Trophoblast cell (in vitro differentiated cells and primary cell): ENCODE data around the gene NRAP.

Experiments
- DNase-seq, 2 donors: peaks; one replicate each; pipeline ENCODE4 v3.0.0-alpha.2; 2016
- H2AFZ ChIP-seq: 2 replicates; pipeline ENCODE4 v1.6.1; 2013; ENCODE audit warnings: low read length, moderate library complexity, mild to moderate bottlenecking; ENCODE audit not compliant: insufficient read depth, poor library complexity
- H2AK5ac ChIP-seq: 2 replicates; pipeline ENCODE4 v1.6.1; 2013; ENCODE audit warnings: mild to moderate bottlenecking, low read length
- H2BK120ac ChIP-seq: 2 replicates; pipeline ENCODE4 v1.6.1; 2013; ENCODE audit warnings: low read length, mild to moderate bottlenecking, moderate library complexity; ENCODE audit not compliant: insufficient read depth, poor library complexity
- H2BK12ac ChIP-seq: 2 replicates; pipeline ENCODE4 v1.6.1; 2013; ENCODE audit warnings: mild to moderate bottlenecking, low read length, moderate library complexity
- H2BK5ac ChIP-seq: 2 replicates; pipeline ENCODE4 v1.6.1; 2013; ENCODE audit warnings: low read length, low read depth, moderate library complexity, mild to moderate bottlenecking; ENCODE audit not compliant: poor library complexity
- H3K14ac ChIP-seq: 2 replicates; pipeline ENCODE4 v1.6.1; 2013; ENCODE audit warnings: mild to moderate bottlenecking, low read length
- H3K18ac ChIP-seq: 2 replicates; pipeline ENCODE4 v1.6.1; 2013; ENCODE audit warnings: mild to moderate bottlenecking, low read length
- H3K23ac ChIP-seq: 2 replicates; pipeline ENCODE4 v1.6.1; 2013; ENCODE audit warnings: low read length
- H3K27ac ChIP-seq: 2 replicates; pipeline ENCODE4 v1.5.1; 2013; ENCODE audit warnings: low read depth, mild to moderate bottlenecking, inconsistent platforms, low read length, moderate library complexity
- H3K27me3 ChIP-seq: 2 replicates; pipeline ENCODE4 v1.6.1; 2013; ENCODE audit warnings: inconsistent platforms, mild to moderate bottlenecking, low read length, moderate library complexity; ENCODE audit not compliant: insufficient read depth
- H3K36me3 ChIP-seq, 2 experiments: 1 replicate in 1 of 2; 2 replicates in 1 of 2; pipeline ENCODE4 v1.6.1; 2013; ENCODE audit warnings: low read length in 2 of 2, mild to moderate bottlenecking in 2 of 2, moderate library complexity in 1 of 2; ENCODE audit not compliant: insufficient read depth in 2 of 2, control insufficient read depth in 1 of 2
- H3K4ac ChIP-seq: 2 replicates; pipeline ENCODE4 v1.6.1; 2013; ENCODE audit warnings: low read depth, mild to moderate bottlenecking, low read length, moderate library complexity
- H3K4me1 ChIP-seq, 2 experiments: 1 replicate in 1 of 2; 2 replicates in 1 of 2; pipeline ENCODE4 v1.6.1; 2013; ENCODE audit warnings: low read length in 2 of 2, mild to moderate bottlenecking in 2 of 2, moderate library complexity in 1 of 2; ENCODE audit not compliant: insufficient read depth in 2 of 2, control insufficient read depth in 1 of 2
- H3K4me2 ChIP-seq: 2 replicates; pipeline ENCODE4 v1.6.1; 2013; ENCODE audit warnings: inconsistent platforms, mild to moderate bottlenecking, low read length, moderate library complexity
- H3K4me3 ChIP-seq: 2 replicates; pipeline ENCODE4 v1.5.1; 2013; ENCODE audit warnings: mild to moderate bottlenecking, low read depth, low read length, inconsistent platforms
- H3K79me1 ChIP-seq: one replicate; pipeline ENCODE4 v1.6.1; 2013; ENCODE audit warnings: low read length
- H3K79me2 ChIP-seq: 2 replicates; pipeline ENCODE4 v1.6.1; 2013; ENCODE audit warnings: low read length, mild to moderate bottlenecking; ENCODE audit not compliant: control insufficient read depth, insufficient read depth, poor library complexity
- H3K9ac ChIP-seq: 2 replicates; pipeline ENCODE4 v1.6.1; 2013; ENCODE audit warnings: mild to moderate bottlenecking, low read length
- H3K9me3 ChIP-seq: 2 replicates; pipeline ENCODE4 v1.6.1; 2013; ENCODE audit warnings: low read depth, mild to moderate bottlenecking, control low read depth, inconsistent platforms, low read length; ENCODE audit not compliant: insufficient read depth
- H4K12ac ChIP-seq: 2 replicates; pipeline ENCODE4 v1.6.1; 2013; ENCODE audit warnings: low read depth, mild to moderate bottlenecking, low read length, moderate library complexity
- H4K8ac ChIP-seq: 2 replicates; pipeline ENCODE4 v1.6.1; 2013; ENCODE audit warnings: low read depth, mild to moderate bottlenecking, low read length, moderate library complexity
- H4K91ac ChIP-seq: one replicate; pipeline ENCODE4 v1.6.1; 2013; ENCODE audit warnings: low read depth, mild to moderate bottlenecking, low read length, moderate library complexity
- WGBS: extraction: QIAGEN DNeasy Blood & Tissue Kit; methylation state at CpG from one replicate; pipeline ENCODE4 v1.1.7; 2013; ENCODE audit warnings: missing lambda C conversion rate; ENCODE audit not compliant: insufficient read length, insufficient coverage; ENCODE audit errors: extremely low coverage; 5-methylcytosine and 5-hydroxymethylcytosine counted together

NRAP gene

DNA sequence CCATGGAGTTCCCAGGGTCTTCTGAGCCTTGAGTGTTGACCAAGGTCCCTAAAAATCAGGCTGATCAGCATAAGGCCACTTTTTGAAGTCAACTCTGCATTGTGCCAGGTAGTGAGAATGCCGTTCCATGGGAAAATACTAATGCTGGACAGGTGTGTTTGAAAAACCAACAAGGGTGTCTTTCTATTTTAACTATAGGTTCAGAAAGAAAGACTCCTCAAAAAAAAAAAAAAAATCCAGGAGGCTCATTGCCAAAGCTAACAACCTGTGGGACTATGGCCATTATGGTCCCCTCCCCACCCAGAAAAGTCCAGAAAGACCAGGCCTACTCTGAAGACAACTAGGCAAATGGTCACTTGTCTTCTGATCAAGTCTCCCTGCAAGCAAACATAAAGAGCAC is 44.4 kb downstream of the NRAP start:
- Histone ChIP-seq H3K79me2 (no peaks in the 10 kb centered on the region), H2BK12ac (no peak overlapping the region), H3K4me3 (no peak overlapping the region), H2AK5ac (no peak overlapping the region), H2AFZ (no peak overlapping the region), H3K23ac (no peak overlapping the region), H3K9ac (no peak overlapping the region), H4K91ac (no peak overlapping the region), H3K4ac (no peak overlapping the region), H3K27me3 (peaks cover 1% of the 10 kb centered on the region), H3K14ac (no peak overlapping the region), H2BK120ac (no peak overlapping the region), H3K36me3 (no peaks in the 10 kb centered on the region), H3K18ac (no peak overlapping the region), H3K4me1 (no peaks in the 10 kb centered on the region), H3K79me1 (no peaks in the 10 kb centered on the region), H3K27ac (no peak overlapping the region), H4K8ac (no peak overlapping the region), H4K12ac (no peak overlapping the region), H2BK5ac (no peak overlapping the region), H3K4me2 (no peak overlapping the region), H3K9me3 (no peaks in the 10 kb centered on the region)
- no peak for DNase-seq
- no CpG with 5 or more reads among the region's 1 CpG for WGBS

DNA sequence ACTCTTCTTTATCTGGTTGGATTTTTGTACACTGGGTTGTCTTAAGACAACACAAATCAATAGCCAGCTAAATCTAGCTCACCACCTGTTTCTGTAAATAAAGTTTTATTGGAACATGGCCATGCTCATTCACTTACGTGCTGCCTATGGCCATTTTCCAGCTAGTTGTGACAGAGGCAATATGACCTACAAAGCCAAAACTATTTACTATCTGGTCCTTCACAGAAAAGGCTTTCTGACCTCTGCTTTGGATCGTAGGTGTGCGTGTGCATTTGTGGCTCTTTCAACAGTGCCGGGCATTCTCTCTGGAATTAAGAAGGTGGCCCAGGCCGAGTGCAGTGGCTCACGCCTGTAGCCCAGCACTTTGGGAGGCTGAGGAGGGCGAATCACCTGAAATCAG is 45.5 kb downstream of the NRAP start:
- no peak overlapping the region for H3K4me2 ChIP-seq
- H2BK120ac ChIP-seq = no peak overlapping the region
- H3K14ac ChIP-seq = no peak overlapping the region
- WGBS = no CpG with 5 or more reads among the region's 7 CpGs
- no peak overlapping the region for H3K18ac ChIP-seq
- no peak overlapping the region for H3K9ac ChIP-seq
- no peak overlapping the region for H4K12ac ChIP-seq
- H3K79me2 ChIP-seq = no peaks in the 10 kb centered on the region
- H3K4ac ChIP-seq = no peak overlapping the region
- no peaks in the 10 kb centered on the region for H3K79me1 ChIP-seq
- H3K9me3 ChIP-seq = no peaks in the 10 kb centered on the region
- no peak overlapping the region for H3K27ac ChIP-seq
- H3K4me3 ChIP-seq = no peak overlapping the region
- no peak overlapping the region for H4K91ac ChIP-seq
- H2BK12ac ChIP-seq = no peak overlapping the region
- H3K27me3 ChIP-seq = peaks cover 1% of the 10 kb centered on the region
- H3K4me1 ChIP-seq = no peaks in the 10 kb centered on the region
- no peak overlapping the region for H3K23ac ChIP-seq
- no peaks in the 10 kb centered on the region for H3K36me3 ChIP-seq
- H4K8ac ChIP-seq = no peak overlapping the region
- H2AK5ac ChIP-seq = no peak overlapping the region
- H2AFZ ChIP-seq = no peak overlapping the region
- DNase-seq = no peak
- H2BK5ac ChIP-seq = no peak overlapping the region

DNA sequence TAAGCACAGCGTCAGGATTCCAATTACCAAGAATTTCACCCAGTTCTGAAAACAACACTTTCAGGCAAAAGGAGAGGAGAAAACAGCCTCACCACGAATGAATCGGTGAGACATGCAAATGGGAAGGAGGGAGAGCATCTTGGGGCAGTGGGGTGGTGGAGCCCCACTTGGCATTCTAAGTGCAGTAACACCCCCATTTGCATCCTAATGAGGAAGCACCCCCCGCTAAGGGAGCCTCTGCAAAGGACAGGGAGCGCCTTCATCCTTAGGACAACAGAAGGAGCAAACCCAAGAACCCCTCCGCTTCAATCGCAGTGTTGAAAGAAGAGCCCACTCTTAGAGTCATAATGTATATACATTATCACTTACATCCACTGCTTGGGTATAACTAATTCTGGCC is 46.8 kb downstream of the NRAP start:
- H2BK12ac ChIP-seq = no peak overlapping the region
- no peaks in the 10 kb centered on the region for H3K79me2 ChIP-seq
- H3K4me1 ChIP-seq = no peaks in the 10 kb centered on the region
- H3K4me3 ChIP-seq = no peak overlapping the region
- no peak overlapping the region for H3K4me2 ChIP-seq
- no peaks in the 10 kb centered on the region for H3K36me3 ChIP-seq
- no peak overlapping the region for H2BK120ac ChIP-seq
- no peak overlapping the region for H4K91ac ChIP-seq
- no peaks in the 10 kb centered on the region for H3K79me1 ChIP-seq
- no peak overlapping the region for H3K4ac ChIP-seq
- no peak overlapping the region for H3K27ac ChIP-seq
- H3K14ac ChIP-seq = no peak overlapping the region
- no peak overlapping the region for H3K9ac ChIP-seq
- H3K18ac ChIP-seq = no peak overlapping the region
- DNase-seq = no peak
- H3K9me3 ChIP-seq = no peaks in the 10 kb centered on the region
- no peak overlapping the region for H2AFZ ChIP-seq
- no CpG with 5 or more reads among the region's 7 CpGs for WGBS
- H4K8ac ChIP-seq = no peak overlapping the region
- no peak overlapping the region for H3K23ac ChIP-seq
- no peak overlapping the region for H4K12ac ChIP-seq
- H3K27me3 ChIP-seq = peaks cover 1% of the 10 kb centered on the region
- no peak overlapping the region for H2AK5ac ChIP-seq
- no peak overlapping the region for H2BK5ac ChIP-seq

DNA sequence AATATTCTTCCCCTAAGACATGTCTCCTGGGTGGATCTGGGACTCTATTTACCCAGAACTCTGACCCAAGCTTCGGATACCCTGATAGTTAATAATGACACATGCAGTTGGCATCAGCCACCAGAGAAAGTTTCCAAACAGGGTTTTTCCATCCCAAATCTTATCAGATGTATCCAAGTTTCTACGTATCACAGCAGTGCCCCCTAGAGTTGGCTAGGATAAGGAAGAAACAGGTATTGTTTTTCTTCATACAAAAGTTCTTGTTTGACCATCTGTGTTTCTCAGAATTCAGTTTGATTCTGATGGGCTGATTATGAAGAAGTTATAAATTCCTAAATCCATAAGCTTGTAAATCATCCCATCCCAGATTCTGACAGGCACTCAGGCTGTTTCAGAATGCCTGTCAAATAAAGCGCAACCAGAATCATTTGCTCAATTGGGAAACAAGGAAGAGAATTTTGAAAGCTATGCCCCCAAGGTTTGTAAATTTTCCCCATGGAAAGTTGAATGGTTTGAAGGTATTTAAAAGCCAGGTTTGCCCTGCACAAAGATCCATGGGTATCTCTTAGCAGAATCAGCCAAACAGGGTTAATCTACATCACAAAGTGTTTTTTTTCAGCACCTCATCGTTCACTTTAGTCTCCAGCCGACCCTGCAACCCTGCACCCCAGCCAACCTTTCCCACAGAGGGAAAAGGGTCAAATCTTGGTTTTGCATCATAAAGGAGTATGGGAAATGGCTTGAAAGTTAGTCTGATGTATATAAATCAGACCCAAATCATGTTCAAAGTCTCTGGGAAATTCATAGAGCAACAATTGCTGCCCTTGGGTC is 47.4 kb downstream of the NRAP start:
- no peak overlapping the region for H4K12ac ChIP-seq
- no peaks in the 10 kb centered on the region for H3K79me2 ChIP-seq
- no peak overlapping the region for H2AK5ac ChIP-seq
- no peak overlapping the region for H2BK5ac ChIP-seq
- no peaks in the 10 kb centered on the region for H3K4me1 ChIP-seq
- H3K79me1 ChIP-seq = no peaks in the 10 kb centered on the region
- no peak overlapping the region for H3K14ac ChIP-seq
- no peaks in the 10 kb centered on the region for H3K36me3 ChIP-seq
- peak; percentile 43 to 81 for DNase-seq
- no peak overlapping the region for H2AFZ ChIP-seq
- H3K9me3 ChIP-seq = no peaks in the 10 kb centered on the region
- H3K4me3 ChIP-seq = no peak overlapping the region
- no peak overlapping the region for H2BK120ac ChIP-seq
- no peak overlapping the region for H4K8ac ChIP-seq
- H3K23ac ChIP-seq = no peak overlapping the region
- H3K4me2 ChIP-seq = no peak overlapping the region
- no CpG with 5 or more reads among the region's 5 CpGs for WGBS
- H2BK12ac ChIP-seq = no peak overlapping the region
- H4K91ac ChIP-seq = no peak overlapping the region
- H3K4ac ChIP-seq = no peak overlapping the region
- peaks cover 1% of the 10 kb centered on the region for H3K27me3 ChIP-seq
- no peak overlapping the region for H3K9ac ChIP-seq
- H3K27ac ChIP-seq = no peak overlapping the region
- no peak overlapping the region for H3K18ac ChIP-seq
